Mesendoderm (in vitro differentiated cells): ENCODE measurements around the gene MSMB.
"Not testable (repeated sequence)": the region's sequence is repeated elsewhere in the genome, so short reads cannot be mapped to it uniquely, and the experiment has no call there.

Source experiments
- DNase-seq: peaks from one replicate; pipeline ENCODE4 v3.0.0; 2013
- H2AK5ac ChIP-seq: 2 replicates; pipeline ENCODE4 v1.6.1; 2013; ENCODE audit warnings: low read length, inconsistent platforms
- H2BK120ac ChIP-seq: 2 replicates; pipeline ENCODE4 v1.6.1; 2013; ENCODE audit warnings: low read depth, mild to moderate bottlenecking, low read length, moderate library complexity, mixed read lengths
- H2BK15ac ChIP-seq: replicated peaks from 2 replicates; pipeline ENCODE4 v1.6.1; 2013; ENCODE audit warnings: low read depth, mild to moderate bottlenecking, moderate library complexity
- H2BK5ac ChIP-seq: 2 replicates; pipeline ENCODE4 v1.6.1; 2013; ENCODE audit warnings: low read length, inconsistent platforms
- H3K18ac ChIP-seq: 2 replicates; pipeline ENCODE4 v1.6.1; 2013; ENCODE audit warnings: mild to moderate bottlenecking, low read length, mixed read lengths
- H3K23ac ChIP-seq: one replicate; pipeline ENCODE4 v1.6.1; 2013; ENCODE audit warnings: low read length
- H3K27ac ChIP-seq: 2 replicates; pipeline ENCODE4 v1.5.1; 2013; ENCODE audit warnings: low read depth, mild to moderate bottlenecking, inconsistent platforms, low read length, moderate library complexity
- H3K27me3 ChIP-seq: 2 replicates; pipeline ENCODE4 v1.6.1; 2013; ENCODE audit warnings: low read length, control low read depth, mild to moderate bottlenecking, inconsistent platforms; ENCODE audit not compliant: insufficient read depth, poor library complexity
- H3K36me3 ChIP-seq: 2 replicates; pipeline ENCODE4 v1.6.1; 2013; ENCODE audit warnings: low read length, inconsistent platforms; ENCODE audit not compliant: control insufficient read depth, insufficient read depth
- H3K4ac ChIP-seq: one replicate; pipeline ENCODE4 v1.6.1; 2013; ENCODE audit warnings: low read depth, mild to moderate bottlenecking, low read length, moderate library complexity
- H3K4me1 ChIP-seq: 2 replicates; pipeline ENCODE4 v1.6.1; 2013; ENCODE audit warnings: low read depth, low read length, inconsistent platforms; ENCODE audit not compliant: control insufficient read depth
- H3K4me2 ChIP-seq: 2 replicates; pipeline ENCODE4 v1.6.1; 2013; ENCODE audit warnings: low read length
- H3K4me3 ChIP-seq: 2 replicates; pipeline ENCODE4 v1.5.1; 2013; ENCODE audit warnings: mild to moderate bottlenecking, low read length
- H3K56ac ChIP-seq: one replicate; pipeline ENCODE4 v1.6.1; 2013; ENCODE audit warnings: low read length
- H3K79me1 ChIP-seq: 2 replicates; pipeline ENCODE4 v1.6.1; 2013; ENCODE audit warnings: low read length, inconsistent platforms
- H3K79me2 ChIP-seq: 2 replicates; pipeline ENCODE4 v1.6.1; 2013; ENCODE audit warnings: mild to moderate bottlenecking, low read length; ENCODE audit not compliant: control insufficient read depth, insufficient read depth
- H3K9ac ChIP-seq: 2 replicates; pipeline ENCODE4 v1.6.1; 2013; ENCODE audit warnings: low read length, inconsistent platforms
- H4K5ac ChIP-seq: one replicate; pipeline ENCODE4 v1.6.1; 2013; ENCODE audit warnings: low read length
- H4K8ac ChIP-seq: one replicate; pipeline ENCODE4 v1.6.1; 2013; ENCODE audit warnings: low read depth, mild to moderate bottlenecking, control low read depth, low read length, moderate library complexity
- WGBS: extraction: QIAGEN DNeasy Blood & Tissue Kit; methylation state at CpG from one replicate; pipeline ENCODE4 v1.1.7; 2013; ENCODE audit warnings: low lambda C conversion rate, missing lambda C conversion rate; ENCODE audit not compliant: insufficient coverage; ENCODE audit errors: extremely low coverage; 5-methylcytosine and 5-hydroxymethylcytosine counted together

MSMB gene

DNA sequence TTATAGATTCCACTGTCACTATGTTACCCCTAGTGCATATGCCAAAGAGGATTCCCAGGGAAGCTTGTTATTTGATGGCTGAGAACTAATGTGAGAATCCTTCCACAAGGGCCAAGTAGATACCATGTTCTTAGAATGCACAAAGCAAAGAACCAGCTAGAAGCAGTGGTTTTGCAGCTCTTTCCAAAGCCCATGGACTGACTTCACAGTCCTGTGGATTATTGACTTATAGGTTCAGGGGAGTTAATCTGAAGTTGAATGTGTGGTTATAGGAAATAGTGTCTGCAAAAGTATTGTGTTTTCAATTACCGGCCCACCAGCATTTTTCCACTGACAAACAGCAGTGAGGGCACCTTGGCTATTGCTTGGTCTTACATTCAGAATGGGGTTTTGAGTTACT is 45.5 kb downstream of the MSMB start:
- Histone ChIP-seq H2BK120ac (no peak overlapping the region), H3K4me1 (no peaks in the 10 kb centered on the region), H2BK15ac (no peak overlapping the region), H4K5ac (no peak overlapping the region), H3K18ac (no peak overlapping the region), H4K8ac (no peak overlapping the region), H2AK5ac (no peak overlapping the region), H3K27ac (no peak overlapping the region), H3K56ac (no peak overlapping the region), H3K4ac (no peak overlapping the region), H3K4me2 (no peak overlapping the region), H3K79me2 (no peaks in the 10 kb centered on the region), H3K4me3 (no peak overlapping the region), H3K27me3 (no peaks in the 10 kb centered on the region), H2BK5ac (no peak overlapping the region), H3K36me3 (peaks cover 4% of the 10 kb centered on the region), H3K23ac (no peak overlapping the region), H3K9ac (no peak overlapping the region), H3K79me1 (peaks cover 1% of the 10 kb centered on the region)
- no peak for DNase-seq
- WGBS, result no CpG with 5 or more reads among the region's 1 CpG

DNA sequence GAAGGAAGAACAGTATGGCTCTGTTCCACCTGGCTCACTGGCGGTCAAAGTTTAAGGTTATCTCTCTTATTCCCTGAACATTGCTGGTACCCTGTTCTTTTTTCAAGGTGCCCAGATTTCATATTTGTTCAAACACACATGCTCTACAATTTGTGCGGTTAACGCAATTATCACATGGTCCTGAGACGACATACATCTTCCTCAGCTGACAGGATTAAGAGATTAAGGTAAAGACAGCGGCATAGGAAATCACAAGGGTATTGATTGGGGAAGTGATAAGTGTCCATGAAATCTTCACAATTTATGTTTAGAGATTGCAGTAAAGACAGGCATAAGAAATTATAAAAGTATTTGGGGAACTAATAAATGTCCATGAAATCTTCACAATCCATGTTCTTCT is 46.1 kb downstream of the MSMB start:
- not testable (repeated sequence) for H2AK5ac ChIP-seq, H3K79me2 ChIP-seq, H2BK5ac ChIP-seq, H4K5ac ChIP-seq, H3K18ac ChIP-seq, H2BK15ac ChIP-seq, H3K4me2 ChIP-seq, H3K36me3 ChIP-seq, H3K56ac ChIP-seq, H3K4ac ChIP-seq, H3K79me1 ChIP-seq, H3K27me3 ChIP-seq, DNase-seq, H3K23ac ChIP-seq, H3K9ac ChIP-seq, H2BK120ac ChIP-seq, H3K4me1 ChIP-seq, H3K4me3 ChIP-seq, H4K8ac ChIP-seq, H3K27ac ChIP-seq
- WGBS, result no CpG with 5 or more reads among the region's 5 CpGs

DNA sequence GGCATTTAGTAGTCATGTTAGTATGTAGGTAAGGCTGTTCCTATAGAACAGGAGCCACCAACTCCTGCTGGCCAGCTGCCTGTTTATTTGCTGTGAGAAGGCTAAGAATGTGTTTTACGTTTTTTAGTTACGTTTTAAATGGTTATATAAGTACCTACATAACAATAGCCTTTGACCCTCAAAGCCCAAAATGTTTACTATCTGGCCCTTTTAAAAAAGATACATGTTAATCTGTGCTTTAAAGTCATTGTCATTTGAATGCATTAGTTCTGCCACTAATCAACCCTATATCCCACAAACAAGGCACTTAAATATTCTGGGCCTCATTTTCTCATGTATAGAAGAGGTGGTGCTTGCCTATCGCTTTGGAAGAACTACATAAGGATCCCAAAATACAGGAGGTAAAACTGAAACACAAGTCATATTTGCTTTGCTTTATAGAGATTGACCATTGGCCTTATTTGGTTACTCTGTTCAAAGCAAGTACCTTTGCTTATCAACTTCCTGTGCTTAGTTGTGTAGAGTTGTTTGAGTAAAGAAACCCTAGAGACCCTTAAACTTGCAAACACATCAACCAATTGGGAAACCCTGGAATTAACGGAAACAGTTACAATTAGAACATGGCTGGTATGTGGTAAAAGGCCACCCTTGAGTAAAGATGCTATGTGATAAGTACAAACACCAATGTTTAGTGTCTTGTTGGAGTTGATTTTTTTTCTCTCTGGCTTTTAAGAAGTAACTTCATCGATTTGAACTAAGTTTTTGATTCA is 47.9 kb downstream of the MSMB start:
- Histone ChIP-seq H3K18ac (no peak overlapping the region), H4K8ac (no peak overlapping the region), H2AK5ac (no peak overlapping the region), H2BK120ac (no peak overlapping the region), H3K36me3 (peaks cover 4% of the 10 kb centered on the region), H3K4me1 (no peaks in the 10 kb centered on the region), H3K27me3 (no peaks in the 10 kb centered on the region), H4K5ac (no peak overlapping the region), H3K23ac (no peak overlapping the region), H3K27ac (no peak overlapping the region), H2BK5ac (no peak overlapping the region), H3K4ac (no peak overlapping the region), H2BK15ac (no peak overlapping the region), H3K56ac (no peak overlapping the region), H3K4me3 (no peak overlapping the region), H3K79me2 (no peaks in the 10 kb centered on the region), H3K9ac (no peak overlapping the region), H3K79me1 (no peaks in the 10 kb centered on the region), H3K4me2 (no peak overlapping the region)
- no CpG with 5 or more reads among the region's 5 CpGs for WGBS
- DNase-seq, result no peak

DNA sequence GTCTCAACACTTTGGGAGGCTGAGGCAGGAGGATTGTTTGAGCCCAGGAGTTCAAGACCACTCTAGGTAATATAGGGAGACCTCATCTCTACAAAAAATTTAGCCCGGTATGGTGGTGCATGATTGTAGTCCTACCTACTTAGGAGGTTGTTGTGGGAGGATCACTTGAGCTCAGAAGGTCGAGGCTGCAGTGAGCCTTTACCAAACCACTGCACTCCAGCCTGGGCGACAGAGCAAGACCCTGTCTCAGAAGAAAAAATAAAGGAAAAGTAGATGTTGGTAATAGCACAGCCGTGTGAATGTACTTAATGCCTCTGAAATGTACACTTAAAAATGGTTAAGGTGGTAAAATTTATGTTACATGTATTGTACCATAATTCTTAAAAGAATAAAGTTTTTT is 48.5 kb downstream of the MSMB start:
- no peak overlapping the region for H3K4ac ChIP-seq

DNA sequence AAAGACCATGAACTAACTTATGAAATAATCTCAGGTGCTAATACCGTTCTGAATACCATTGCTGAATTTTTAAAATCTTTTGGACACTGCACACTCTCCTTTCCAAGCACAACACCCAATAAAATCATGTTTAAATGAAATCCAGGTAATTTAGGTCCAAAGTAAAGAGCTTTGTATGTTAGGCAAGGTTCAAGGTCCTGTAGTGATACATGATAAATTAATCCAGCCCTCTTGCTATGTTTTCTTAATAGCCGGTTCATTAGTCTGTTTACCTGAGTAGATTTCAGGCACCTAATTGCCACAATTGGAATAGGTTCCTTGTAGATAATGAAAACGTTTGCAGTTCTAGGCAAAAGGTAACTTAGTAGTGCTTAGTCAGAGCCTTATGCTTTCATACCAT is 60.5 kb downstream of the MSMB start:
- H3K4me3 ChIP-seq, H3K9ac ChIP-seq, H4K5ac ChIP-seq, H3K4ac ChIP-seq, H2BK15ac ChIP-seq, H3K56ac ChIP-seq, H3K23ac ChIP-seq, DNase-seq, H2BK120ac ChIP-seq, H3K18ac ChIP-seq, H2AK5ac ChIP-seq, H3K4me2 ChIP-seq, H2BK5ac ChIP-seq, H3K27me3 ChIP-seq, H4K8ac ChIP-seq, H3K79me2 ChIP-seq, H3K27ac ChIP-seq, H3K79me1 ChIP-seq, H3K36me3 ChIP-seq, H3K4me1 ChIP-seq: not testable (repeated sequence)
- WGBS, result no CpG with 5 or more reads among the region's 3 CpGs

More for the DNA sequence above, 48.5 kb downstream of the MSMB start:
- Histone ChIP-seq H3K18ac (no peak overlapping the region), H2BK5ac (no peak overlapping the region), H3K9ac (no peak overlapping the region), H3K79me1 (no peaks in the 10 kb centered on the region), H3K4me2 (no peak overlapping the region), H4K5ac (no peak overlapping the region), H3K23ac (no peak overlapping the region), H4K8ac (no peak overlapping the region), H3K4me1 (no peaks in the 10 kb centered on the region), H3K36me3 (peaks cover 4% of the 10 kb centered on the region), H3K27me3 (no peaks in the 10 kb centered on the region), H2BK15ac (no peak overlapping the region), H3K79me2 (no peaks in the 10 kb centered on the region), H3K4me3 (no peak overlapping the region), H3K27ac (no peak overlapping the region), H2BK120ac (no peak overlapping the region), H2AK5ac (no peak overlapping the region), H3K56ac (no peak overlapping the region)
- no CpG with 5 or more reads among the region's 4 CpGs for WGBS
- DNase-seq, result no peak

DNA sequence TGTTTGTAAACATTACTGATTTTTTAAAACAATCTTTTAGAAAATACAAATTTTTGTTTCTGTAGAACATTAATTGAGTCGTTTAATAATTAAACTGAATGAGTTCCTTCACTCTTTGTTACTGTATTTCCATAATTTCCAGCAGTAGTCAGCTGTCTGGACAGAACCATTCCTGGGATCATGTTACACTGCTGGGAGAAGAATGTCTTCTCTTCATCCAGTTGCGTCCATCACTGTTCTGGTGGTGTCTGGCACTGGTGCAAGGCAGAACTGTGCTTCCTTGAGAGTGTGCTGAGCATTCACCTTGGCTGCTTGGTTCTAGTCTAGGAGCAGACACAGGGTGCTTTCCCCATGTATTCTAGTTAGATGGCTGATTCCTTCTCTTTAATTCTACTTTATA is 61.6 kb downstream of the MSMB start:
- H4K5ac ChIP-seq, H3K4me3 ChIP-seq, H3K18ac ChIP-seq, H3K4me2 ChIP-seq, H4K8ac ChIP-seq, H3K27ac ChIP-seq, H3K56ac ChIP-seq, H3K9ac ChIP-seq, H3K27me3 ChIP-seq, H2BK5ac ChIP-seq, H2BK15ac ChIP-seq, H3K79me1 ChIP-seq, H2AK5ac ChIP-seq, H3K36me3 ChIP-seq, H3K23ac ChIP-seq, DNase-seq, H3K4me1 ChIP-seq, H3K79me2 ChIP-seq, H3K4ac ChIP-seq, H2BK120ac ChIP-seq: not testable (repeated sequence)
- no CpG with 5 or more reads among the region's 2 CpGs for WGBS
